DMS153 (cell line): ENCODE measurements around the gene FRMD4A.
"Not testable (repeated sequence)": the region's sequence is repeated elsewhere in the genome, so short reads cannot be mapped to it uniquely, and the experiment has no call there.

ENCODE experiments used
- DNase-seq: peaks from one replicate; lab custom pipeline; 2025; lab: John Stamatoyannopoulos, UW

Gene FRMD4A

GRCh38 chr10:14146025-14146424 lies 184.7 kb downstream of the FRMD4A start:
- no peak for DNase-seq

GRCh38 chr10:14144451-14144850 lies 186.3 kb downstream of the FRMD4A start:
- DNase-seq, result no peak

- DNase-seq, result no peak
Measured at GRCh38 chr10:14142606-14143250, 188.0 kb downstream of the FRMD4A start.

GRCh38 chr10:14141283-14141682 lies 189.4 kb downstream of the FRMD4A start:
- DNase-seq, result no peak

- no peak for DNase-seq
Measured at GRCh38 chr10:14137391-14137790, 193.3 kb downstream of the FRMD4A start.

GRCh38 chr10:14135196-14135595 lies 195.5 kb downstream of the FRMD4A start:
- not testable (repeated sequence) for DNase-seq

GRCh38 chr10:14134275-14134674 lies 196.4 kb downstream of the FRMD4A start:
- no peak for DNase-seq

GRCh38 chr10:14131261-14131960 lies 199.3 kb downstream of the FRMD4A start:
- no peak for DNase-seq

- DNase-seq, result no peak
Measured at GRCh38 chr10:14129770-14130169, 201.0 kb downstream of the FRMD4A start.

- no peak for DNase-seq
Measured at GRCh38 chr10:14128519-14128918, 202.2 kb downstream of the FRMD4A start.

- no peak for DNase-seq
Measured at GRCh38 chr10:14126697-14127440, 203.9 kb downstream of the FRMD4A start.

GRCh38 chr10:14125564-14125963 lies 205.2 kb downstream of the FRMD4A start:
- no peak for DNase-seq

- no peak for DNase-seq
Measured at GRCh38 chr10:14124941-14125340, 205.8 kb downstream of the FRMD4A start.

GRCh38 chr10:14123139-14123538 lies 207.6 kb downstream of the FRMD4A start:
- no peak for DNase-seq

GRCh38 chr10:14120812-14121211 lies 209.9 kb downstream of the FRMD4A start:
- no peak for DNase-seq

GRCh38 chr10:14118953-14119352 lies 211.8 kb downstream of the FRMD4A start:
- no peak for DNase-seq

- DNase-seq, result no peak
Measured at GRCh38 chr10:14116837-14117236, 213.9 kb downstream of the FRMD4A start.

GRCh38 chr10:14116021-14116420 lies 214.7 kb downstream of the FRMD4A start:
- DNase-seq, result no peak

GRCh38 chr10:14114791-14115190 lies 215.9 kb downstream of the FRMD4A start:
- DNase-seq, result no peak

GRCh38 chr10:14112056-14112455 lies 218.7 kb downstream of the FRMD4A start:
- DNase-seq, result no peak

- DNase-seq, result no peak
Measured at GRCh38 chr10:14111208-14111607, 219.5 kb downstream of the FRMD4A start.

- DNase-seq, result no peak
Measured at GRCh38 chr10:14106828-14107227, 223.9 kb downstream of the FRMD4A start.

- DNase-seq, result no peak
Measured at GRCh38 chr10:14102056-14102455, 228.7 kb downstream of the FRMD4A start.
